Measurements from ENCODE around the gene USP31. TPM values are rescaled to one million over a fixed set of nuclear protein-coding genes. Genes with fewer than 3 reads are reported as not detected.

The USP31 gene
- total and polyA plus RNA-seq, 2 of the 13 experiments (the other 11 are each of a cell fraction or from before 2014, with no cell fraction given), result 22.5 to 23.3 TPM

- TF ChIP-seq, protein P1, sequence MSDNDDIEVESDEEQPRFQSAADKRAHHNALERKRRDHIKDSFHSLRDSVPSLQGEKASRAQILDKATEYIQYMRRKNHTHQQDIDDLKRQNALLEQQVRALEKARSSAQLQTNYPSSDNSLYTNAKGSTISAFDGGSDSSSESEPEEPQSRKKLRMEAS (IDR thresholded peaks at IDR 0.05), result no peak
- TF ChIP-seq XRCC5 (optimal IDR thresholded peaks at IDR 0.05; ENCODE audit: low read length) (no peak), ZNF547 (CRISPR knock-in tag; IDR thresholded peaks at IDR 0.05) (no peak), KDM5A (IDR thresholded peaks at IDR 0.05; ENCODE audit: borderline replicate concordance, low read length) (no peak), RXRA (CRISPR knock-in tag; IDR thresholded peaks at IDR 0.05) (no peak), ZNF496 (CRISPR knock-in tag; IDR thresholded peaks at IDR 0.05; ENCODE audit: insufficient replicate concordance) (no peak), SOX13 (IDR thresholded peaks at IDR 0.05) (no peak), SOX13 (CRISPR knock-in tag; conservative IDR thresholded peaks at IDR 0.05 in 1 of 2, IDR thresholded peaks at IDR 0.05 in 1 of 2) (no peak), KLF11 (CRISPR knock-in tag; IDR thresholded peaks at IDR 0.05) (no peak)
Measured at GRCh38 chr16:23031508-23032098, 117.6 kb downstream of the USP31 start (continued).

- H3K9me3 ChIP-seq (ENCODE audit: low read length), result 0 out of 2 replicates have a peak, but pooled peaks cover 10% of the 10 kb centered on the region
- no peaks in the 10 kb centered on the region for H3K4me1 ChIP-seq (ENCODE audit: insufficient read depth, low read length)
- in situ Hi-C loops (cut with HindIII; ENCODE audit: extremely low pct_ligation_motif_present, low pct_unique_long_range_greater_than_20kb), result no loop called here
- no peak overlapping the region for H3K4me3 ChIP-seq (replicated peaks in 1 of 3; ENCODE audit: insufficient read depth in 1 of 3, low read depth in 2 of 3, low read length in 3 of 3)
- H3K27ac ChIP-seq (ENCODE audit: extremely low read length, insufficient read depth, low read length), result no peak overlapping the region
- FAIRE-seq (no peak), DNase-seq (ENCODE audit: low spot score) (no peak), ATAC-seq (no peak)
- H3K9ac ChIP-seq (ENCODE audit: insufficient read depth, low read depth, low read length), result no peak overlapping the region
- CTCF ChIA-PET (ENCODE audit: low intra/inter-chr PET ratio, low total read pairs), result no interaction called here
- no peak overlapping the region for H3K4me2 ChIP-seq (ENCODE audit: low read depth, low read length)
- POLR2A ChIA-PET, result no interaction called here
- no TSS peak for BruUV-seq (replicated peaks)
- intact Hi-C loops (cut with micrococcal nuclease; ENCODE audit: unreplicated experiment), result no loop called here
- H3K36me3 ChIP-seq (replicated peaks in 1 of 2; ENCODE audit: control insufficient read depth in 1 of 2, insufficient read depth in 2 of 2, low read length in 2 of 2), result no peaks in the 10 kb centered on the region
- no peaks in the 10 kb centered on the region for H4K20me1 ChIP-seq (ENCODE audit: insufficient read depth, low read length)
- H3K27me3 ChIP-seq (ENCODE audit: control insufficient read depth in 1 of 2, insufficient read depth in 2 of 2, low read length in 2 of 2), result peaks cover 0 to 8% of the 10 kb centered on the region in 2 experiments; a peak in 2 of 5 replicates
- WGBS (ENCODE audit: low lambda C conversion rate), result 18% methylated on average over 6 of the region's 6 CpGs
- no peaks in the 10 kb centered on the region for H3K79me2 ChIP-seq (ENCODE audit: insufficient read depth, low read length)
- H2AFZ ChIP-seq (ENCODE audit: low read length), result no peak overlapping the region
- no peak for TF ChIP-seq ZNF552 (CRISPR knock-in tag; IDR thresholded peaks at IDR 0.05; ENCODE audit: borderline replicate concordance)
- TF ChIP-seq MIER3 (CRISPR knock-in tag; IDR thresholded peaks at IDR 0.05; ENCODE audit: borderline replicate concordance), result no peak
- TF ChIP-seq ZNF672 (CRISPR knock-in tag; IDR thresholded peaks at IDR 0.05), result no peak
- no peak for TF ChIP-seq ZNF567 (CRISPR knock-in tag; IDR thresholded peaks at IDR 0.05; ENCODE audit: borderline replicate concordance)
- TF ChIP-seq, protein P2, sequence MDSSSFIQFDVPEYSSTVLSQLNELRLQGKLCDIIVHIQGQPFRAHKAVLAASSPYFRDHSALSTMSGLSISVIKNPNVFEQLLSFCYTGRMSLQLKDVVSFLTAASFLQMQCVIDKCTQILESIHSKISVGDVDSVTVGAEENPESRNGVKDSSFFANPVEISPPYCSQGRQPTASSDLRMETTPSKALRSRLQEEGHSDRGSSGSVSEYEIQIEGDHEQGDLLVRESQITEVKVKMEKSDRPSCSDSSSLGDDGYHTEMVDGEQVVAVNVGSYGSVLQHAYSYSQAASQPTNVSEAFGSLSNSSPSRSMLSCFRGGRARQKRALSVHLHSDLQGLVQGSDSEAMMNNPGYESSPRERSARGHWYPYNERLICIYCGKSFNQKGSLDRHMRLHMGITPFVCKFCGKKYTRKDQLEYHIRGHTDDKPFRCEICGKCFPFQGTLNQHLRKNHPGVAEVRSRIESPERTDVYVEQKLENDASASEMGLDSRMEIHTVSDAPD (CRISPR knock-in tag; IDR thresholded peaks at IDR 0.05), result no peak
- no peak for TF ChIP-seq GMEB1 (CRISPR knock-in tag; IDR thresholded peaks at IDR 0.05; ENCODE audit: borderline replicate concordance)
- TF ChIP-seq TMF1 (CRISPR knock-in tag; IDR thresholded peaks at IDR 0.05; ENCODE audit: low read depth), result no peak
- TF ChIP-seq ONECUT2 (CRISPR knock-in tag; IDR thresholded peaks at IDR 0.05), result no peak
- TF ChIP-seq ZNF644 (CRISPR knock-in tag; IDR thresholded peaks at IDR 0.05; ENCODE audit: low read depth), result no peak
- TF ChIP-seq TBL1XR1 (IDR thresholded peaks at IDR 0.05; ENCODE audit: borderline replicate concordance, low read length, partially characterized antibody), result no peak
- no peak for TF ChIP-seq ZNF724P (CRISPR knock-in tag; IDR thresholded peaks at IDR 0.05; ENCODE audit: borderline replicate concordance)
- TF ChIP-seq FOXA1 (IDR thresholded peaks at IDR 0.05), result no peak
- no peak for TF ChIP-seq FOXA1 (CRISPR knock-in tag; IDR thresholded peaks at IDR 0.05)
- TF ChIP-seq ZFP37 (CRISPR knock-in tag; IDR thresholded peaks at IDR 0.05; ENCODE audit: borderline replicate concordance), result no peak
Measured at GRCh38 chr16:23029733-23030420, 119.4 kb downstream of the USP31 start.

Data from HepG2 (cell line).